ENCODE results near the gene HAAO. TPM values are rescaled to one million over a fixed set of nuclear protein-coding genes. Genes with fewer than 3 reads are reported as not detected.

HAAO gene
- total and polyA plus RNA-seq, 2 experiments from 2014 or later = 2.6 to 3.2 TPM

- TF ChIP-seq EZH2phosphoT487 (IDR thresholded peaks at IDR 0.05; ENCODE audit: unreplicated experiment) (no peak), ZNF114 (CRISPR knock-in tag; IDR thresholded peaks at IDR 0.05) (no peak), JUNB (IDR thresholded peaks at IDR 0.05; ENCODE audit: unreplicated experiment) (no peak), STAT1 (IDR thresholded peaks at IDR 0.05; ENCODE audit: unreplicated experiment) (no peak), POLR2AphosphoS5 (IDR thresholded peaks at IDR 0.05; ENCODE audit: low read depth) (no peak), NANOG (IDR thresholded peaks at IDR 0.05; ENCODE audit: borderline replicate concordance) (no peak), ZNF331 (CRISPR knock-in tag; IDR thresholded peaks at IDR 0.05; ENCODE audit: low read depth) (no peak)
Observed at GRCh38 chr2:42752314-42752713, 40.1 kb downstream of the HAAO start (continued).

DNA sequence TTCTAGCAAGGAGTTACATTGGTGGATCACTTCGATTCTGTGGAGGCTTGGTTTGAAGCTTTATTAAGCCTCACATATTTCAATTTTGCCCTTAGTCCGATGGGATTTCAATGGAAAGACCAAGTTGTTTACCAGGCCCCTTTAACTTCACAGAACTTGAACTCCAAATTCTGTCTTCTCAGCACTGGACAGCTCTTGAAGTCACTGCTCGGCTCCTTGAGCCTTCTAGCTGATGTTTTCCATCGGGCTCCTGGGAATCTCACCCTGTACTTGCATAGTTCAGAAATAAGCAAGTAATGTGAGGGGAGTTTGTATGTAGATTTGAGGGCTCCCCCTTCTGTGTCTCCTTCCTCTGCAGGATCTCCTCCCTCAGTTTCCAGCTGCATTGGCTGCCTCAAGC is 43.5 kb downstream of the HAAO start:
- H3K27me3 ChIP-seq (ENCODE audit: insufficient read depth) = no peaks in the 10 kb centered on the region
- H3F3A ChIP-seq (replicated peaks; ENCODE audit: low read depth) = no peaks in the 10 kb centered on the region
- H3K4me3 Mint-ChIP-seq = no peak overlapping the region
- H3K4me2 ChIP-seq = no peak overlapping the region
- no peaks in the 10 kb centered on the region for H3K9me3 Mint-ChIP-seq
- H3K27ac Mint-ChIP-seq = no peak overlapping the region
- no peak for ATAC-seq
- H3K36me3 Mint-ChIP-seq (ENCODE audit: low read depth) = no peaks in the 10 kb centered on the region
- no peaks in the 10 kb centered on the region for H3K4me1 ChIP-seq (ENCODE audit: insufficient read depth)
- DNase-seq (ENCODE audit: low spot score) = no peak
- H3K27me3 Mint-ChIP-seq (ENCODE audit: insufficient read depth, low read depth, poor library complexity) = peaks cover 4% of the 10 kb centered on the region
- H3K9me2 ChIP-seq (ENCODE audit: insufficient read depth) = no peaks in the 10 kb centered on the region
- no peak overlapping the region for H3K27ac ChIP-seq (ENCODE audit: low read depth)
- H2AFZ ChIP-seq = no peak overlapping the region
- no peak overlapping the region for H3K4me3 ChIP-seq
- no peaks in the 10 kb centered on the region for H4K20me1 ChIP-seq (replicated peaks; ENCODE audit: insufficient read depth)
- H3K79me2 ChIP-seq (replicated peaks; ENCODE audit: insufficient read depth) = no peaks in the 10 kb centered on the region
- no peaks in the 10 kb centered on the region for H3K4me1 Mint-ChIP-seq
- TF ChIP-seq ZNF462 (CRISPR knock-in tag; IDR thresholded peaks at IDR 0.05) (no peak), NANOG (IDR thresholded peaks at IDR 0.05; ENCODE audit: borderline replicate concordance) (no peak), CREB1 (CRISPR knock-in tag; IDR thresholded peaks at IDR 0.05; ENCODE audit: low read depth) (no peak), POLR2AphosphoS5 (IDR thresholded peaks at IDR 0.05; ENCODE audit: low read depth) (no peak), JUNB (IDR thresholded peaks at IDR 0.05; ENCODE audit: unreplicated experiment) (no peak), ZNF114 (CRISPR knock-in tag; IDR thresholded peaks at IDR 0.05) (no peak), EZH2phosphoT487 (IDR thresholded peaks at IDR 0.05; ENCODE audit: unreplicated experiment) (no peak), ZNF331 (CRISPR knock-in tag; IDR thresholded peaks at IDR 0.05; ENCODE audit: low read depth) (no peak), STAT1 (IDR thresholded peaks at IDR 0.05; ENCODE audit: unreplicated experiment) (no peak), EZH2 (IDR thresholded peaks at IDR 0.05; ENCODE audit: low read depth, unreplicated experiment) (no peak)
- TF ChIP-seq, protein P1, sequence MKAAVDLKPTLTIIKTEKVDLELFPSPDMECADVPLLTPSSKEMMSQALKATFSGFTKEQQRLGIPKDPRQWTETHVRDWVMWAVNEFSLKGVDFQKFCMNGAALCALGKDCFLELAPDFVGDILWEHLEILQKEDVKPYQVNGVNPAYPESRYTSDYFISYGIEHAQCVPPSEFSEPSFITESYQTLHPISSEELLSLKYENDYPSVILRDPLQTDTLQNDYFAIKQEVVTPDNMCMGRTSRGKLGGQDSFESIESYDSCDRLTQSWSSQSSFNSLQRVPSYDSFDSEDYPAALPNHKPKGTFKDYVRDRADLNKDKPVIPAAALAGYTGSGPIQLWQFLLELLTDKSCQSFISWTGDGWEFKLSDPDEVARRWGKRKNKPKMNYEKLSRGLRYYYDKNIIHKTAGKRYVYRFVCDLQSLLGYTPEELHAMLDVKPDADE (IDR thresholded peaks at IDR 0.05) = no peak
- TF ChIP-seq, protein P2, sequence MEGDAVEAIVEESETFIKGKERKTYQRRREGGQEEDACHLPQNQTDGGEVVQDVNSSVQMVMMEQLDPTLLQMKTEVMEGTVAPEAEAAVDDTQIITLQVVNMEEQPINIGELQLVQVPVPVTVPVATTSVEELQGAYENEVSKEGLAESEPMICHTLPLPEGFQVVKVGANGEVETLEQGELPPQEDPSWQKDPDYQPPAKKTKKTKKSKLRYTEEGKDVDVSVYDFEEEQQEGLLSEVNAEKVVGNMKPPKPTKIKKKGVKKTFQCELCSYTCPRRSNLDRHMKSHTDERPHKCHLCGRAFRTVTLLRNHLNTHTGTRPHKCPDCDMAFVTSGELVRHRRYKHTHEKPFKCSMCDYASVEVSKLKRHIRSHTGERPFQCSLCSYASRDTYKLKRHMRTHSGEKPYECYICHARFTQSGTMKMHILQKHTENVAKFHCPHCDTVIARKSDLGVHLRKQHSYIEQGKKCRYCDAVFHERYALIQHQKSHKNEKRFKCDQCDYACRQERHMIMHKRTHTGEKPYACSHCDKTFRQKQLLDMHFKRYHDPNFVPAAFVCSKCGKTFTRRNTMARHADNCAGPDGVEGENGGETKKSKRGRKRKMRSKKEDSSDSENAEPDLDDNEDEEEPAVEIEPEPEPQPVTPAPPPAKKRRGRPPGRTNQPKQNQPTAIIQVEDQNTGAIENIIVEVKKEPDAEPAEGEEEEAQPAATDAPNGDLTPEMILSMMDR (conservative IDR thresholded peaks at IDR 0.05; ENCODE audit: low read depth in 2 of 2) = no peak
- TF ChIP-seq, protein P3, sequence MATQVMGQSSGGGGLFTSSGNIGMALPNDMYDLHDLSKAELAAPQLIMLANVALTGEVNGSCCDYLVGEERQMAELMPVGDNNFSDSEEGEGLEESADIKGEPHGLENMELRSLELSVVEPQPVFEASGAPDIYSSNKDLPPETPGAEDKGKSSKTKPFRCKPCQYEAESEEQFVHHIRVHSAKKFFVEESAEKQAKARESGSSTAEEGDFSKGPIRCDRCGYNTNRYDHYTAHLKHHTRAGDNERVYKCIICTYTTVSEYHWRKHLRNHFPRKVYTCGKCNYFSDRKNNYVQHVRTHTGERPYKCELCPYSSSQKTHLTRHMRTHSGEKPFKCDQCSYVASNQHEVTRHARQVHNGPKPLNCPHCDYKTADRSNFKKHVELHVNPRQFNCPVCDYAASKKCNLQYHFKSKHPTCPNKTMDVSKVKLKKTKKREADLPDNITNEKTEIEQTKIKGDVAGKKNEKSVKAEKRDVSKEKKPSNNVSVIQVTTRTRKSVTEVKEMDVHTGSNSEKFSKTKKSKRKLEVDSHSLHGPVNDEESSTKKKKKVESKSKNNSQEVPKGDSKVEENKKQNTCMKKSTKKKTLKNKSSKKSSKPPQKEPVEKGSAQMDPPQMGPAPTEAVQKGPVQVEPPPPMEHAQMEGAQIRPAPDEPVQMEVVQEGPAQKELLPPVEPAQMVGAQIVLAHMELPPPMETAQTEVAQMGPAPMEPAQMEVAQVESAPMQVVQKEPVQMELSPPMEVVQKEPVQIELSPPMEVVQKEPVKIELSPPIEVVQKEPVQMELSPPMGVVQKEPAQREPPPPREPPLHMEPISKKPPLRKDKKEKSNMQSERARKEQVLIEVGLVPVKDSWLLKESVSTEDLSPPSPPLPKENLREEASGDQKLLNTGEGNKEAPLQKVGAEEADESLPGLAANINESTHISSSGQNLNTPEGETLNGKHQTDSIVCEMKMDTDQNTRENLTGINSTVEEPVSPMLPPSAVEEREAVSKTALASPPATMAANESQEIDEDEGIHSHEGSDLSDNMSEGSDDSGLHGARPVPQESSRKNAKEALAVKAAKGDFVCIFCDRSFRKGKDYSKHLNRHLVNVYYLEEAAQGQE (IDR thresholded peaks at IDR 0.05; ENCODE audit: unreplicated experiment) = no peak
- H3K36me3 ChIP-seq (ENCODE audit: insufficient read depth) = no peaks in the 10 kb centered on the region
